Eye (tissue), 1 donor: ENCODE results near the gene HCN3.
"Not testable (repeated sequence)": the region's sequence is repeated elsewhere in the genome, so short reads cannot be mapped to it uniquely, and the experiment has no call there.

Experiments used
- DNase-seq: peaks from one replicate; pipeline ENCODE4 v3.0.0-alpha.2; 2015

HCN3 gene

GRCh38 chr1:155318082-155318481 lies 40.8 kb downstream of the HCN3 start:
- no peak for DNase-seq

- DNase-seq, result no peak
Observed at GRCh38 chr1:155319536-155319935, 42.3 kb downstream of the HCN3 start.

- DNase-seq, result no peak
Observed at GRCh38 chr1:155320252-155320651, 43.0 kb downstream of the HCN3 start.

GRCh38 chr1:155320661-155321617 lies 43.7 kb downstream of the HCN3 start, which contains the start of gene RUSC1:
RUSC1 (plus strand) TSS chr1:155320894; CDS start chr1:155321774, 880 bp downstream.
- peak; percentile 90 for DNase-seq

GRCh38 chr1:155321639-155322503 lies 44.6 kb downstream of the HCN3 start:
- DNase-seq, result peak; percentile 49

GRCh38 chr1:155322571-155322952 lies 45.3 kb downstream of the HCN3 start:
- peak; percentile 73 for DNase-seq

GRCh38 chr1:155322953-155323728 lies 45.9 kb downstream of the HCN3 start:
- DNase-seq, result peak; percentile 97

GRCh38 chr1:155323729-155324036 lies 46.4 kb downstream of the HCN3 start:
- peak; percentile 93 for DNase-seq

- peak; percentile 96 for DNase-seq
Observed at GRCh38 chr1:155324037-155324716, 46.9 kb downstream of the HCN3 start.

GRCh38 chr1:155324717-155325602 lies 47.7 kb downstream of the HCN3 start:
- DNase-seq, result peak; percentile 74

- peak; percentile 10 for DNase-seq
Observed at GRCh38 chr1:155325603-155325893, 48.3 kb downstream of the HCN3 start.

- no peak for DNase-seq
Observed at GRCh38 chr1:155326020-155326526, 48.8 kb downstream of the HCN3 start.

- DNase-seq, result no peak
Observed at GRCh38 chr1:155326631-155327037, 49.4 kb downstream of the HCN3 start.

GRCh38 chr1:155327981-155328380 lies 50.7 kb downstream of the HCN3 start:
- DNase-seq, result no peak

GRCh38 chr1:155328856-155329255 lies 51.6 kb downstream of the HCN3 start:
- DNase-seq, result not testable (repeated sequence)

- no peak for DNase-seq
Observed at GRCh38 chr1:155329980-155330598, 52.8 kb downstream of the HCN3 start.

GRCh38 chr1:155334962-155335361 lies 57.7 kb downstream of the HCN3 start:
- no peak for DNase-seq
